ENCODE results near the gene EFCAB12.

The EFCAB12 gene

GRCh38 chr3:129446926-129447325 lies 18.5 kb upstream of the EFCAB12 start:
- DNase-seq (ENCODE audit: low read depth in 2 of 3, low spot score in 2 of 3) = no peak

DNA sequence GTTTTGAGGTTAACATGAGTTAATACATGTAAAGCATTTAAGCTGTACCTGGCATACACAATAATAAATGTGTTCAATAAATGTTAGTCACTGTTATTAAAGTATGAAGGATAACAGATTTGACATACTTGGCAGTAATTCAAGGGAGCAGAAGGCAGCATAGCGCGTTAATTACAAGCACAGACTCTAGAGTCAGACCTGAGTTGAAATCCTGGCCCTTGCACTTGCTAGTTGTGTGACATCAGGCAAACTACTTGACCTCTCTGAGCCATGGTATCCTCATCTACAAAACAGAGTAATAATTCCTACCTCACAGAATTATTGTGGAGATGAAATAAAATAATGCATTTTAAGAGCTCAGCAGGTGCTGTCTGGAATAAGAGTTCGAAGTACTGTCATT lies 17.0 kb upstream of the EFCAB12 start:
- no peak for DNase-seq (ENCODE audit: low read depth in 2 of 3, low spot score in 2 of 3)

- DNase-seq (ENCODE audit: low read depth in 2 of 3, low spot score in 2 of 3) = no peak
Measured at GRCh38 chr3:129442947-129443346, 14.5 kb upstream of the EFCAB12 start.

- DNase-seq (ENCODE audit: low read depth in 2 of 3, low spot score in 2 of 3) = no peak
Measured at GRCh38 chr3:129442486-129442885, 14.1 kb upstream of the EFCAB12 start.

GRCh38 chr3:129441782-129442181 lies 13.3 kb upstream of the EFCAB12 start:
- DNase-seq (ENCODE audit: low read depth in 2 of 3, low spot score in 2 of 3) = no peak

DNA sequence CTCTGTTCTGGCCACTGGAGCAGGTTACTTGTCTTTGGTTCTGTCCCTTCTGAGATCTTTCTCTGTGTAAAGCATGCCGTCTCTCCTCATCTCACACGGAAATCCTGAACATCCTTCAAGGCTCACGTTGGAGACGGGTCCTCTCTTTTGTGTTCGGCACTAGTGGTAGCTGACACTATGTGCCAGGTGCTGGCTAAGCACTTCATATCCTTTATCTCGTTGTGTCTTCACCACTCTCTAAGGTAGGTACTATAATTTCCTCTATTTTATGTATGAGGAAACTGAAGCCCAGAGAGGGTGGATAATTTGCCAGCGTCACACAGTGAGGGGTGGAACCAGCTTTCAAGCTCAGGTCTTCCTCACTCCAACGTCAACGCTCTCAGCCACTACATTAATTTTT lies 12.8 kb upstream of the EFCAB12 start:
- DNase-seq (ENCODE audit: low read depth in 2 of 3, low spot score in 2 of 3) = no peak

DNA sequence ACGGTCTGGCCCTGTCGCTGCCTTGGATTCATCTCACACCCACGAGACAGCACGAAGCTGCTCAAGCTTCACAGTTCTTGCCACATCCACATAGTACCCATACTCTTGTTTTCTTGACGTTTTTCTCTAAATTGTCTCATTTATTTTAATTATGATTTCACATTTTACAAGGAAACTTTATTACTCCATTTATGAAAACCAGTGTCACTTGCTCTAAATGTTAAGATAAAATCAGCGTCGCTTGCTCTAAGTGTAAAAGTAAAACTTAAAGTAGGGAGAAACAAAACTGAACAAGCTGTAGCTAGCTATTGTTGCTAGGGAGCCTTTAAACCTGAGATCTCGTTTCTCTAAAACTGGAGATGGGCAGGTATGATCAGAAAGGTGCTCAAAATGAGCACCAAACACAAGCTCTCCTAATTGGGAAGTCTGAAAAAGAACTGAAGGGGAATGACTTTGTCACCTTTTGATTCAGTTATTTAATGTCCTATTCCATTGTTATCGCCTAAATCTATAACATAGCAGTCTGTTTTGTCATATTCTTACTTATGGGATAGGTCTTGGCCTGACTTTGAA lies 12.3 kb upstream of the EFCAB12 start:
- no peak for DNase-seq (ENCODE audit: low read depth in 2 of 3, low spot score in 2 of 3)

- DNase-seq (ENCODE audit: low read depth in 2 of 3, low spot score in 2 of 3) = peak; percentile 87 to 99 (median 96)
Measured at GRCh38 chr3:129439817-129440617, 11.6 kb upstream of the EFCAB12 start, which contains the start of the genes IFT122 and MBD4. IFT122 (plus strand) TSS chr3:129440224; CDS start chr3:129440331, 107 bp downstream. MBD4 (minus strand) TSS chr3:129439948; CDS start chr3:129439833, 115 bp downstream.

- DNase-seq (ENCODE audit: low read depth in 2 of 3, low spot score in 2 of 3) = peak in 1 of 3 experiments; percentile 21
Measured at GRCh38 chr3:129439226-129439816, 10.9 kb upstream of the EFCAB12 start.

DNA sequence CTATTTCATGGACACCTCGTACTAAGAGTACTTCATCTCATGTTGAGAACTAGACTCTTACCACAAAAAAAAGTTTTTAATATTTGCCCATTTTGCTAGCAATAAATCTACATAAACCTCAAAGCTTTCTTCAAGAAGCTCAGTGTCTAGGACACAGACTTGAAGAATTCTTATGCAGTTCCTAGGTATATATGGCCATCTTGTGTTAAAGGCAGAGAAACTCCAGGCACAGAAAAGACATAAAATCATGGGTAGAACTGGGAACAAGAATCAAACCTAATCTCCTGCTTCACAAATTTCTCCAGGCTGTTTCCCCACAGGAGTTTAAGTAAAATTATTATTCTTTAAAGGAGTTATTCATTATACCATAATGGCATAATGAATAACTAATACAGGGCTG lies 6.9 kb upstream of the EFCAB12 start:
- no peak for DNase-seq (ENCODE audit: low read depth in 2 of 3, low spot score in 2 of 3)

DNA sequence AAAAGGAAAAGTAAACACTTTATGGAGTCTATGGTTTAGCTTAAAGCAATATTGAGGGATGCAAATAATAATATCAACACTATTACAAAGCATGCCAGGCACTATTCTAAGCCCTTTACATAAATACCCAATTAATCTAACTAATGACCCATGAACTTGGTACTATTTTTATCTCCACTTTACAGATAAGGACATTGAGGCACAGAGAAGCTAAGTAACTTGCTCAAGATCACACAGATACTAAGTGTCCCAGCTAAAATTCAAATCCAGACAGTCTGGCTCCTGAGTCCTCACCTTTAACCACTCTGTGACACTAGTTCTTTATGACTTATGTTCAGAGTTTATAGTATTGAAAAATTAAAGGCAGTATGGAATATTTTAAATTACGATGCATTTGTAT lies 5.7 kb upstream of the EFCAB12 start:
- no peak for DNase-seq (ENCODE audit: low read depth in 2 of 3, low spot score in 2 of 3)

DNA sequence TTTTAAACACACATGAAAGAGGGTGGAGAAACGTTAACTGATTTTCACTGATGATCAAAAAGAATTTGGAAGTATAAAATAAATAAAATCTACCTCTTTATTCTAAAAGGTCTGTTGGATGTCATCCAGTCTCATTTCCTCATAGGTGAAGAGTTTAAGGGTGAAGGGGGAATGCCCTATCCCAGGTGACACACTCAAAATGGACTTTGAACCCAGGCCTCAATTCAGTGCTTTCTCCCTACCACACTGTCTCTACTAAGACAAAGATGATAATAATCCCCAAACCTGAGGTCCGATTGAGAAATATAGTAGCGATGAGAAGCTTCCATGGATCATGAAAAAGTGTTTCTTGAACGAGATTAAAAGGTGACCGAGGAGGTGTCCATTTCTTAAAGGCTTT lies 5.1 kb upstream of the EFCAB12 start:
- DNase-seq (ENCODE audit: low read depth in 2 of 3, low spot score in 2 of 3) = no peak

DNA sequence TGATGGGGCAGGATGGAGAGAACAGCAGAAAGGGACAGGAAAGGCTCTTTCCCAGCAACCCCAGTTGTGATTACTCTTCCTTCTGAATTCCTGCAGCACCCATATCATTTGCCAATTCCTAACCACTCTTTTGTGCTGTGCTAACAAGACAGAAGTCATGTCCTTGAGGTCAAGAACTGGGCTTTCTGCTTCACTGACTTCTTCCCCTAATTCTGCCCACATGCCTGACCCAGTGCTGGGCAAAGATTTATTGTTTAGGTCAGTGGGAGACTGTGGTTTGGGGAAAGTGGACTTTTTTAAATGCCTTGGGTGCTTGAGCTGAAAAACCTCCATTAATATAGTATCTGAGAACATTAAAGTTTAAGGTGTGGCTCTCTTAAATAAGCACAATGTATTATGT lies 4.2 kb upstream of the EFCAB12 start:
- no peak for DNase-seq (ENCODE audit: low read depth in 2 of 3, low spot score in 2 of 3)

DNA sequence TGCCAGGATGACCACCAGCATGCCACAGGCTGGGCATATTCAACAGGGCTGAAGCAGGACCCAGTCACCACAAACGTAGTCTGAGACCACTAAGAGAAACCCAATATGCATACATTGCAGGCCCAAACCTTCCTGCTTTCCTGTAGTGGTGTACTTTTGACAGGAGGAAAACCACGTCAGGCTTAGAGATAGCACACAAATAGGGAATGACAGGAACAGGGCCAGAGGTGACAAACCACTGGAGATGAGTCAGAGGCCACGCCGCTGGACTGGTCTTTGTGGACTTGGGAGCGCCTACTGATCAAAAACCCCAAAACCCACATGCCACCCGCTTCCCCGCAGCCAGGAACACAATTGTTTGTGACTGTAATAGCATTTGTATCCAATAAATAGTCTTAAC lies 3.6 kb upstream of the EFCAB12 start:
- no peak for DNase-seq (ENCODE audit: low read depth in 2 of 3, low spot score in 2 of 3)

- no peak for DNase-seq (ENCODE audit: low read depth in 2 of 3, low spot score in 2 of 3)
Measured at GRCh38 chr3:129429602-129430001, 1.2 kb upstream of the EFCAB12 start.

DNA sequence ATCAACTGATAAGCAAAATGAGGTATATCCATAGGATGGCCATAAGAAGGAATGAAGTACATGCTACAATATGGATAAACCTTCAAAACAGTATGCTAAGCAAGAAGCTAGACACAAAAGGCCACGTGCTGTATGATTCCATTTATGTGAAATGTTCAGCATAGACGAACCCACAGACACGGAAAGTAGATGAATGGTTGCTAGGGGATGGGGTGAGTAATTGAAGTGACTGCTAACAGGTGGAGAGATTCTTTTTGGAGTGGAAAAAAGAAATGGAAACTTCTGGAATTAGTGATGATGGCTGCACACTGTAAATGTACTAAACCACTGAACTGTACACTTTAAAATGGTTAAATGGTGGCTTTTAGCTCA lies 630 bp upstream of the EFCAB12 start:
- no peak for DNase-seq (ENCODE audit: low read depth in 2 of 3, low spot score in 2 of 3)

DNA sequence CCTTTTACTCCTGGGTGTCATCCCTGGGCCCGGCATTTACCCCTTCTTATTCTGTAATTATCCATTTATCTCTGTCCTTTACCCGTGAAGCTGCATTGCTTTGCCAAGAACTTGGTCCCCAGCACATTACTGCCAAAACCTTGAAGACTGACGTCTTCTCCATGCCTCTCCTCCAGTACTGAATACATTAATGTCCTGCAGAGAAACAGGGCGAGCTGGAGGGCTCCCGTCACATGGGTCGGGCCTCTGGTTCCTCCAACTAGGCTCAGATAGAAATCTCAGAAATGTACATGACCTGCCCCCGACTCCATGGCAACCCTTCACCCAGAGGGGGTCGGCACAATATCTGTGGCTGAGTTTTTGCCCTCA lies 445 bp downstream of the EFCAB12 start:
- no peak for DNase-seq (ENCODE audit: low read depth in 2 of 3, low spot score in 2 of 3)

GRCh38 chr3:129425619-129426018 lies 2.8 kb downstream of the EFCAB12 start:
- no peak for DNase-seq (ENCODE audit: low read depth in 2 of 3, low spot score in 2 of 3)

DNA sequence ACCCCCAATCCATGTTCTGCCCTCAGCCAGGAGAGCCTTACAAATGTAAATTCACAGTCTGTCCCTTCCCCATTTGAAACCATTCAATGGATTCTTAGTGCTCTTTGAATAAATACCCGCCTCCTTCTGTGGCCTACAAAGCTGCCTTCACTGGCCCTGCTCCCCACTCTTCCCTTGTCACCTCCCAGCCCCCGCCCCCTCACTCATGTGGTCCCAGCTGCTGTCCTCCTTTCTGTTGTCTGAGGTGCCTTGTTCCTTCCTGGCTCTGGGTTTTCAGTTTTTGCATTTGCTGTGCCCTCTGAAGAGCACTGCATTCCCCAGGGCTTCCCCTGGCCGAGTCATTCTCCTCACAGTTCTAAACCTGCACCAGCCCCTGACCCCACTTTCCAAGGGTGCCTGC lies 3.2 kb downstream of the EFCAB12 start:
- DNase-seq (ENCODE audit: low read depth in 2 of 3, low spot score in 2 of 3) = no peak

GRCh38 chr3:129424185-129424841 lies 4.1 kb downstream of the EFCAB12 start:
- no peak for DNase-seq (ENCODE audit: low read depth in 2 of 3, low spot score in 2 of 3)

DNA sequence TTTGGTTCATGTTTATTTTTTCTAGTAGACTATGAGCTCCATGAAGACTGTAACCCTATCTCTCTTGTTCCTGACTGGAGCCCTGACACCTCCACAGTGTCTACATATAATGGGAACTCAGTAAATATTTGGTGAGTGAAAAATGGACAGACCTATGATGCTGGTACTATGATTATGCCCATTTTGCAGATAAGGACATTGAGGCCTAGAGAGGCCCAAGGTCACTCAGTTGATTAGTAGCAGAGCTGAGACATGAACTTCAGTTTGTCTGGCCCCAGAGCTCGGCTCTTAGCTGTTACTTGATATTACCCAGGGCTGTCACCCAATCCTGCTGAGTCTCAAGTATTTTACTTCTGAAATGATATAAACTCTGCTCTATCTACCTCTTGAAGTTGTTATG lies 5.5 kb downstream of the EFCAB12 start:
- no peak for DNase-seq (ENCODE audit: low read depth in 2 of 3, low spot score in 2 of 3)
